ENCODE measurements around the gene TCEANC2.
"Not testable (repeated sequence)": the region's sequence is repeated elsewhere in the genome, so short reads cannot be mapped to it uniquely, and the experiment has no call there.

Gene TCEANC2

DNA sequence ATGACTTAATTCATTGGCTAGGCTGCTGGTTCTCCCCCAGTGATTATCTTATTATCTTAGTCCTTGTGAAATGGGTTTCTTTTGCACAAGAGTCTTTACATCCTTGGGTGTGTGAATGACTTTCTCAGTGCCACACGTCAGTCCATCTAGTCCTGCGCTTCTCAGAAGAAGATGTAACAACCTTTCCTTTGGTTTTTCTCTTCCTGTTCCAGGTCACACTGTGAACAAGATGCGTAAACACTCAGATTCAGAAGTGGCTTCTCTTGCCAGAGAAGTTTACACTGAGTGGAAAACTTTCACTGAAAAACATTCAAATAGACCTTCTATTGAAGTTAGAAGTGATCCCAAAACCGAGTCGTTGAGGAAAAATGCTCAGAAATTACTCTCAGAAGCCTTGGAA lies 35.0 kb downstream of the TCEANC2 start:
- no peak for DNase-seq

DNA sequence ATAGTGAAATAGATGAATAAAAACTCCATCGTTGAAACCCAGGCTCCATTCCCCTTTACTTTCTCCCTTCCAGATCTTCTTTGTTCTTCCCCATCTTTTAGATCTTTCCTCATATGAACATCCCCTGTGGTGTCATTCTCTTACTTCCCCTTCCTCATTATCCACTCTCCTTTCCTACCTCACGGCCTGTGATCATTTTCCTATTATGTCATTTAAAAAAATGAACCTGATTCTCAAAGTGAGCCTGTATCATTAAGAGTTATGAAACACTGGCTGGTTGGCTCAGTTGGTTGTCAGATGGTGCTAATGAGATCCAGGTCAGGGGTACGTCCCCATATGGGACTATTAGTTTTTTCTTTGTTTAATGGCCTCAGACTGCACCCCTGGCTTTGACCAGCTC lies 38.3 kb downstream of the TCEANC2 start:
- peak; percentile 4 to 62 (median 31) for DNase-seq

DNA sequence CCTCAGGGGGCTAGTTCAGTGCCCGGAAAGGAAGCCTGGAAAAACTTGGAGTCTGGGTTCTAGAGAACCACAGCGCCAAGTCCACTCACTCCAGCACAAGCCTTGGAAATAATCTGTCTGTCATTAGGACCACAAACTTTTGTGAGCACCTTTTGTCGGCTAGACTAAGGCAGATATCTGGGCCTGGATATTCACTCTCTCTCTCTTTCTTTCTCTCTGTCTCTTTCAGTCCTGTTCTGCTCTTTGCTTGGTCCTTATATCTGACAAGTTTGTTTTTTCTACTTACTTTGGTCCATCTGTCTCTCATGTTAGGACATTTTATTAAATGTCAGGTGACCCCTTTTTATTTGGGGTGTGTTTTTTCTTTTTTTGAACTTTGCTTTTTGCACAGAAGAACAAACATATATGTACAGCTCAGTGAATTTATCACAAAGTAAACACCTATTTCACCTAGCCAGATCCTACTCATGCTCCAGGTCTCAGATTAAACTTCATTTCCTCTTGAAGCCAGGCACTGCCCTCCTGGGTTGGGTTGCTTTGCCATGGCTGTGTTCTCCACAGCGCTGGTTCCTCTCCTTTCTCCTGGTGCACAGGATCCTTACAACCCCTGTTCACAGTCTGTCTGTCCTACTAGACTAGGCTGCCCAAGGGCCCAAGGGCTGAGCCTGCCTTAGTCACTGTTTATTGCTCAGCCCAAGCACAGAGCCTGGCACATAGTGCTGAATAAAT lies 40.8 kb downstream of the TCEANC2 start:
- no peak for DNase-seq

DNA sequence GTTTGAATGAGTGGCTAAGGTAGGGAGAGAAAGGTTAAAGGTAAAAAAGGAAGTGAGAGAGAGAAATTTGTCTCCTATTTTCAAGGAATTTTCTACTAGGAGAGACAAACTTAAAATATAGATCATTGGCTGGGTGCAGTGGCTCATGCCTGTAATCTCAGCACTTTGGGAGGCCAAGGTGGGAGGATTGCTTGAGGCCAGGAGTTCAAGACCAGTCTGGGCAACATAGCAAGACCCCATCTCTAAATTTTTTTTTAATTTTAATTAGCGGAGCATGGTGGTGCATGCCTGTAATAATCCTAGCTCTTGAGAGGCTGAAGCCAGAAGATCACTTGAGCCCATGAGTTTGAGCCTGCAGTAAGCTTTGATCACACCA lies 41.3 kb downstream of the TCEANC2 start:
- DNase-seq: not testable (repeated sequence)

DNA sequence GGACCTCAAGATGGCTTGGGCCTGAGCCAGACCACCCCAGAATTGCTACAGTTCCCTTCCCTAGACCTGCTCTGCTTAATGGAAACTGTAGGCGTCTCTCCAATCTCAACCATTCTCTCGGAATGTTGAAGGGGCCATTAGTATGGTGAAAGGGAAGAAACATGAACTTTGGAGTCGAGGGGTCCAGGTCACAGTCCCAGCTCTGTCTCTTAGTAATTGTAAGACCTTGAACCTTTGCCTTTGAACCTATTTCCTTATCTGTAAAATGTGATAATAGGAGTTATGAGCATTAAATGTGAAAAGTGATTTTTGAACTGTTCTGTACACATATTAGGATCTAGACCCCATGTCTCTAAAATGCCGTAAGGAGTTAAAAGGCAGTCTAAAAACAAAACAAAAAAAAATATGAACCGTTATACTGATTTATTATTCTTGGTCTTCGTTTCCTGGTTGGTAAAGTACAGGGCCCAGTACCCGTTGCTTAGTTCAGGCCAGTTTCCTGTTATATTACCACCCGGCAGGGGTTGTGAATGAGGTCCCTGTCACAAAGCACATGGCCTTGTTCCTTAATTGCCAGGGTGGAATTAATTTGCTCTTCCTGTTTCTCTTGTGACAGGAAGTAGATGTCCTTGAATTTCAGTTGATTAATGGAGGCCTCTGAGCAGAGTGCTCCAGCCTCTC lies 42.3 kb downstream of the TCEANC2 start:
- peak; percentile 76 to 92 (median 84) for DNase-seq

DNA sequence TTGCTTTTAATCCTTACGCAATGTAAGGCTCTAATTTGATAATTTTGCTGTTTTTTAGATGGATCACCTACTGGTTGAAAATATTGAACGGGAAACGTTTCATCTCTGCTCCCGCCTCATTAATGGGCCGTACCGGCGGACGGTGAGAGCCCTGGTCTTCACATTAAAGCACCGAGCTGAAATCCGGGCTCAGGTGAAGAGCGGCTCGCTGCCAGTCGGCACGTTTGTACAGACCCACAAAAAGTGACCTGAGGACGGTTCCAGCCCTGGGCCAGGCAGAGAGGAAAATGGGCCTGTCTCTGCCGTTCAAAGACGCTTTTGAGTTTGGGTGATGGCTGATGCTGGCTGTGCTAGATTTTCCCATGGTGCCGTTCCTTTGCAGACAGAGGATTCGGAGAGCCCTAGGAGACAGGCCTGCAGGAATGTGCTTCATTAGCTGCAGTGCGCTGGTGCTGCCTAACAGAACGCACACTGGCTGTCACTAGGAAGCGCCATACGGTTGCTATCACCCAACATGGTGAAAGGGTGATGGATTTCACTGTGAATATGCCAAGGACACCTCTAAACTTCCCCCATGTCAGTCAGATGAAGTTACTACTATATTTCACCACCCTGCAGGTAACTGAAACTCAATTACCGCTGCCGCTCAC lies 42.9 kb downstream of the TCEANC2 start:
- DNase-seq: peak; percentile 9 to 14 (median 12)

DNA sequence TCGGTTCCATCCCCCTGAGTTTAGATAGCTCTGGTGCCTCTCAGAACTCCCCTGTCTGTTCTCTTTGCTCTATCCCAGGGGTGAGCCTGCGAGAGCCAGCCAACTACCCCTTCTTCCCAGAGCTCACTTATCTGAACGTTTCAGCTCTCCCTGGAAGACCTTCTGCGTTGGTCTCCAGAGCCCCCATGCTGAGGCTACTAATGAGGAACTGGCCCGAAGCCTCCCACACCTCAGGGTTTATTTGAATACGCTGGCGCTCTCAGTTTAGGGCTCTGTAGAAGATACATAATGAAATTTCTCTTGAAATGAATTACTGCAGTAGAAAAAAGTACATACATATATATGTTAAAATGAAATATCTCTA lies 43.5 kb downstream of the TCEANC2 start:
- DNase-seq: peak; percentile 37 to 64 (median 54)

DNA sequence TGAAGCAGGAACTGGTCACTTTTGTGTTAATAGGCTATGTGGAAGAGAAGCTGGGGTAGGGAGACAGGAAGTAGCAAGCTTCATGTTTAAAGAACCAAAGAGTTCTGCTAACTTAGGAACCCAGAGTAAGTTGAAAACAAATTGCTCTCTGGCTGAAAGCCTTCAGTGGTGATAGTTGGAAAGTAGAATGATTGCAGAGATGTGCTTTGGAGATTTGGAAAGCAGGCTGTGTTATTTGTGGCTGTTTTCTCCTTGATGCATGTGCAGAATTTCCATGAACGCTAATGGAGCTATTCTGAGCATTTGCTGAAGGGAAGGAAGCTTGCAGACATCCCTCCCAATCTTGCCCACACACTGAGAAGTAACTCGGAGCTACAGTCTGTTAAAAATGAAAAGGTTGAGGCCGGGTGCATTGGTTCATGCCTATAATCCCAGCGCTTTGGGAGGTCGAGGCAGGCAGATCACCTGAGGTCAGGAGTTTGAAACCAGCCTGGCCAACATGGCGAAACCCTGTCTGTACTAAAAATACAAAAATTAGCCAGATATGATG lies 45.7 kb downstream of the TCEANC2 start:
- peak in 3 of 4 experiments; percentile 26 to 47 (median 28) for DNase-seq

DNA sequence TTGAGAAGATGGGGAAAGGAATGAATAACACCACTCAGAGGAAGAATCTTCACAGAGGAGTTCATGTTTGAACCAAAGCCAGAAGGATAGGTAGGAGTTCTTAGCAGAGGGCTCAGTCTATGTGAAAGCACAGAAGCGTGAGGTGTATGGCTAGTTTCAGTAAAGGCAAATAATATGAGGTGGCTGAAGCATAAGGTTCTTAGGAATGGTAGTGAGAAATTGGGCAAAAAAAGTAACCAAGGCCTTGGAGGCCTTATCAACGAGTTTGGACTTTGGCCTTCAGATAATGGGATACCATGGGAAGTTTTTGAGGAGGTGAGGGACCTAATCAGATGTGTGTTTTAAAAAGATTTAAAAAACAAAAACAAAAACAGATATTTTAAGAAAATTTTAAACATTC lies 47.1 kb downstream of the TCEANC2 start:
- no peak for DNase-seq

DNA sequence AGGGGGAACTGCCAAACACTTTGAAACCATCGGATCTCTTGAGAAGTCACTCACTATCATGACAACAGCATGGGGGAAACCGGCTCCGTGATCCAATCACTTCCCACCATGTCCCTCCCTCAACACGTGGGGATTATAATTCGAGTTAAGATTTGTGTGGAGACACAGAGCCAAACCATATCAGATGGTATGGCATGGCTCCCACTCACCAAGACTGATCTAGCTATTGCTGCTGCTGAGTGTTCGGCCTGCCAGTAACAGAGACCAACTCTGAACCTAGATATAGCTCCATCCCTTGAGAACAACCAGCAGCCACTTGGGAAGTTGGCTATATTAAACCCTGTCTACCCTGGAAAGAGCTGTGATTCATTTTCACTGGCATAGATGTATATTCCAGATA lies 50.0 kb downstream of the TCEANC2 start:
- DNase-seq: no peak

DNA sequence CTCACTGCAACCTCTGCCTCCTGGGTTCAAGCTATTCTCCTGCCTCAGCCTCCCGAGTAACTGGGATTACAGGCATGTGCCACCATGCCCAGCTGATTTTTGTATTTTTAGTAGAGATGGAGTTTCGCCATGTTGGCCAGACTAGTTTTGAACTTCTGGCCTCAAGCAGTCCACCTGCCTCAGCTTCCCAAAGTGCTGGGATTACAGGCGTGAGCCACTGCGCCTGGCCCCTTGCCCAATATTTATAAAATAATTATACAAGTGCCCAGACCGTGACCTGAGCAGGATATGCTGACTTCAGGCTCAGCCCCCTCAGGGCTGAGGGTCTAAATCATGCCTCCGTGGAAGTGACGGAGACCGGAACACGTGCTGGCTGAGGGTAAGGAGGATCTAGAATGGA lies 51.2 kb downstream of the TCEANC2 start:
- not testable (repeated sequence) for DNase-seq

DNA sequence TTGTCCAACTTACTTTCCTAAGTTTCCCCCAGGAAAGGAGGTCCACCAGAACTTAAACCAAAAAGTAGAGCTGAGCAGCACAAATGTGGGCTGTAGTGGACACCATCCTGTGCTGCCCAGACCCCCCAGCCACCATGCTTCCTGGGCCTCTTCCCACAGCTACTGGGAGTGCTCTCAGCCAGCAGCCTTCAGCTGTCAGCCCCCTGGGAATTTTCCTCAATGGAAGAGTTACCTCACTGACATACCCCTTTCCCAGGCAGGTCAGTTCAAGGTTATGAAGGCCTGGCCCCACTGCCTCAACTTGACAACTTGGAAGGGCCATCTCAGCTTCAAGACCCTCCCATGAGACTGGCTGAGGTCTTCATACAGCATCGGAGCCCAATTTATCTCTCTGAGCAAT lies 51.7 kb downstream of the TCEANC2 start:
- no peak for DNase-seq

DNA sequence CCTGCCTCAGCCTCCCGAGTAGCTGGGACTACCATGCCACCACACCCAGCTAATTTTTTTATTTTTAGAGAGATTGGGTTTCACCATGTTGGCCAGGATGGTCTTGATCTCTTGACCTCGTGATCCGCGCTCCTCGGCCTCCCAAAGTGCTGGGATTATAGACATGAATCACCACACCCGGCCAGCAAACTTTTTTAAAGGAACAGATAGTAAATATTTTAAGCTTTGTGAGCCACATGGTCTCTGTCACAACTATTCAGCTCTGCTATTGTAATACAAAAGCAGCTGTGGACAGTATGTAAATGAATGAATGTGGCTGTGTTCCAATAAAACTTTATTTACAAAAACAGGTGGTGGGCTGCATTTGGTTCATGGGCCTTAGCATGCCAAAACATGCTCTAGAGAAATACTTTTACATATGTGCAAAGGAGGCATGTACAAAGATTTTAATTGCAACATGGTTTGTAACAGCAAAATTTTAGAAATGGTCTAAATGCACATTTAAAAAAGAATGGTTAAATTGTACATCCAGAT lies 52.4 kb downstream of the TCEANC2 start:
- no peak for DNase-seq

DNA sequence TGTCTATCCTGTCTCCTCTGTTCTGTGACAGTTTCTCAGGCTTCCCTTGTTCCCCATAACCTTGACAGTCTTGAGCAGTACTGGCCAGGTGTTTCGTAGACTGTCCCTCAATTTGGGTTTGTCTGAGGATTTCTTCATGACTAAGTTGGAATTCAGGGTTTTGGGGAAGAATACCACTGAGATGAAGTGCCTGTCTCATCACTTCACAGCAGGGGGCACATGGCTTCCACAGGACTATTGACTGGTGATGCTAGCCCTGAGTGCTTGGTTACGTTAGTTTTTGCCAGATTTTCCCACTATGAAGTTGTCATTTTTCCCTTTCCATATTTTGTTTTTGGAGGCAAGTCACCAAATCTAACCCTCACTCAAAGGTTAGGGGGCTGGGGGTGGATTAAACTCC lies 53.7 kb downstream of the TCEANC2 start:
- DNase-seq: no peak

DNA sequence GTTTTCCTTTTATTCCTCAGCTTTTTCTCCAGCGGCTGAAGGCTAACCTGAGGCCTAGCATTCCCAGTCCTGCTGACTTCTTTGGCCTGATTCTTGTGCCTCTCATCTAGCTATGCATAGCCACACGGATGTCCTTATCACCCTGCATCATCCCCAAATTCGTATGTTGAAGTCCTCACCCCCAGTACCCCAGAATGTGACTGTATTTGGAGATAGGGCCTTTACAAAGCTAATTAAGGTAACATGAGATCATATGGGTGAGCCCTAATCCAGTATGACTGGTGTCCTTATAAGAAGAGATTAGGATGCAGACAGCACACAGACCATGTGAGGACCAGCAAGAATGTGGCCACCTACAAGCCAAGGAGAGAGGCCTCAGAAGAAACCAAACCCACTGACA lies 54.7 kb downstream of the TCEANC2 start:
- DNase-seq: no peak

DNA sequence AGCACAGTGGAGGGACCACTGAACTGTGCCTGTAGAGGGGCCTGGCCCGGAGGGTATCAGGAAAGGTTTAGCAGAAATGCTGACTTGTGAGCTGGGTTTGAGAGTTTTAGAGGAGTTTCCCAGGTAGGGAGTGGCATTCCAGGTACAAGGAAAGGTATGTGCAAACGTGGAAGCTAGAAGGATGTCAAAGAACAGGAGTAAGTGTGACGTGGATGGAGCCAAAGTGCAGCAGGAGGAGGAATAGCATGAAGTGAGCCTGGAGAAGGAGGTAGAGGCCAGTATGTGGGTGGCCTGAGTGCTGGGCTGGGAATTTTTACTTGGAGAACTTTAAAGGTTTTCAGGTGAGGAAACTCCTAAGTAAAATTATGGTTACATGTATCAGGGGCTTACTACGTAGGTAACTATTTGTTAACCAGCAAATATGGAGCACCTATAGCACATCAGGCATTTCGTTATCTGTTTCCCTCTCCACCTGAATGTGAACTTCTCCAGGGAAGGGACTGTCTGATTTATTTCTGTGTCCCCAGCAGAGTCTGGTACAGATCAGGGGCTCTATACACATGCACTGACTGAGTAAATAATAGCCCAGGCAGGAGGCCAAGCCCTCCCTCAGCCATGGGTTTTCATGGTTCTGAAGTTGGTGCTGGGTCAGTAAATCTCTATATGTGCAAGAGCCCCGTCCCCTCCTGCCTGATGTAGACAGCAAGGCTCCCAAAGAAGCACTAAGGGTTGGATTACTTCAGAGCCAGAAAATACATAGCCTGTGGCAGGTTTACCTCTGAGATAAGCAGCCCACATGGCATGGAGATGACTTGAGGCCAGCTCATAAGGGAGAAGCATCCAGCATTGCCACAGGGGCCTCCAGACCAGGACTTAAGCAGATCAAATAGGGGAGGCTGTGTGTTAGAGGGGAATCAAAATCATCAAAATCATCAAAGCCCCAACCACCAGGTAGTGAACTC lies 56.0 kb downstream of the TCEANC2 start:
- no peak for DNase-seq

DNA sequence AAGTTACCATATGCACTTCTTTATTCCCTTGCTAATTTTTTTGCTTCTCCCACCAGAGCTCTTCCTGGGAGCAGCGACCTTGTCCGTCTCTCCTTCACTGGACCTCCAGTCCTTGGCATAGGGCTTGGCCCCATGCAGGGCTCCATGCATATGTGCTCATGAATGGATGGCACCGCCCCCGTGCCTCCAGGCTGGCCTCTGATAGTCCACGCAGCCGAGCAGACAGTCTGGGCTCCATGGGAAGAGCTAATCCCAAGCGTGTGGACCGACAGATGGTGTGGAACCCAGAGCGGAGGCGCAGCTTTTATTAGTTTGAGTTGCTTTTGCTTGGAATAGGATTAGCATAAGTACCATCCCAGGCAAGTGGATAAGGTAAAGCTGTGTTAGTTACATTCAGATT lies 57.6 kb downstream of the TCEANC2 start:
- DNase-seq: no peak

DNA sequence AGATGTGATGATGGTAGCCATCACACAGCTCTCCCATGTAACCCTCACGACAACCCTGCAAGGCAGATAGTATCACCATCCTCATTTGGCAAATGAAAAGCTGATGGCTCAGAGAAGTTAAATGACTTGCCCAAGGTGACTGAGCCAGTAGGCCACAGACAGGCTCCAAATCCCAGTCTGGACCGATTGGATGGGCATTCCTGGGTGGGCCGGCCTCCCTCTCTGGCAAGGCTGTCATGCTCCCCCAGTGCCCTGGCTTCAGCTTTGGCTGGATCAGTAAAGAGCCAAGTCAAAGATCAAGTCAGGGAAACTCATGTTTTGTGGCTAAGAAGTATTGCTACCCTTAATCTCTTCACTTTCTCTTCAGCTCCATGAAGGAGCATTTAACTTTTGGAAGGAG lies 58.2 kb downstream of the TCEANC2 start:
- DNase-seq: no peak

DNA sequence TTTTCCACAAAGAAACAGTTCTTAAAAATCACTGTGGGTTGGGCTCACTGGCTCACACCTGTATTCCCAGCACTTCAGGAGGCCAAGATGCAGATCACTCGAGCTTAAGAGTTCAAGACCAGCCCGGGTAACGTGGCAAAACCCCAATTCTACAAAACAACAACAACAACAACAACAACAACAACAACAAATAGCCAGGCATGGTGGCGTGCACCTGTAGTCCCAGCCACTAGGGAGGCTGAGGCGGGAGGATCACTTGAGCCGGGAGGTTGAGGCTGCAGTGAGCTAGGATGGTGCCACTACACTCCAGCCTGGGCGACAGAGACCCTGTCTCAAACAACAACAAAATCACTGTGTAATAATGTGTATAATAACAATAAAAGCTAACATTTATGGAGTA lies 58.6 kb downstream of the TCEANC2 start:
- no peak for DNase-seq

DNA sequence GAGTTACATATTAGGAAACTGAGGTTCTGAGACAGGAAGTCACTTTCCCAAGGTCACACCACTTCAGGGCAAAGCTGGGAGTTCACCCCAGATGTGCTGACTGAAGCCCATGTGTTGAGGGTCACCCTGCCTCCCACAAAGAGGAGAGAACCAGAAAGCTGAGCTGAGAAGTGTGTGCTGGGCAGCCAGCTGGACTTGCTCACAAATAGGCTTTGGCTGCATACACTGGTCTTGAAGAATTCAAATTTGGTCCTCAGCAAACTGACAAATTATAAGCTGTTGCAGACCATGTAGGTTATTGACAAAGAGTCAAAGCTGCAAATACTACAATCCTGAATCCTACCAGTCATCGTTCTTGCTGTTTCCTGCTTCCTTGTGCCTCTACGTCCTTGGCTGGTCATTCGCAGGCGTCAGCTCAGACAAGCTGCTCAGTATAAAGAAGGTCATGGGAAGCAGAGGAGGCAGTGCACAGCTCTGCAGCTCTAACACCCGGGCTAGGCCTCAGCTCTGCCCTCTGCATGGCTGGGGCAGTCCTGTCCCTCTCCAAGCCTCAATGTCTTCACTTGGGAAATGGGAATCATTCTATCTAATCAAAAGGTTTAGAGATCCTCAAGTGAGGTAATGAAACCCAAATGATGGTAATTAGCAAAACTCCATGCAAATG lies 59.4 kb downstream of the TCEANC2 start:
- no peak for DNase-seq

DNA sequence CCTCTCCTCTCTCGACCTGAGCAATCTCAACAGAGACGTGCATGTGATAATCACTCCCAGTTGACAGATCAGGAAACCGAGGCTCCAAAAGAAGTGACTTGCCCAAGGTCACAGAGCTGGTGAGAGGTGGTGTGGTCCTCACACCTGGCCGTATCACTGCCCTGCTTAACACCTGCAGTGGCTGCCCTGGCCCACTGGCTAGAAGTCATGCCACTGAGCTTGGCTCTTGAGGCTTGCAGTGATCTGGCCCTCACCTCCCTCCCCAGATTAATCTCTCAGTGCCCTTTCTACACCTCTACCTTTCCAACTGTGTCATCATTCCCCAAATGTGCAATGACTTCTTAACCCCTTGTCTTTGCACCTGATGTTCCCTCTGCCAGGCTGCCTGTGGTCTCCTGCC lies 60.6 kb downstream of the TCEANC2 start:
- DNase-seq: no peak

DNA sequence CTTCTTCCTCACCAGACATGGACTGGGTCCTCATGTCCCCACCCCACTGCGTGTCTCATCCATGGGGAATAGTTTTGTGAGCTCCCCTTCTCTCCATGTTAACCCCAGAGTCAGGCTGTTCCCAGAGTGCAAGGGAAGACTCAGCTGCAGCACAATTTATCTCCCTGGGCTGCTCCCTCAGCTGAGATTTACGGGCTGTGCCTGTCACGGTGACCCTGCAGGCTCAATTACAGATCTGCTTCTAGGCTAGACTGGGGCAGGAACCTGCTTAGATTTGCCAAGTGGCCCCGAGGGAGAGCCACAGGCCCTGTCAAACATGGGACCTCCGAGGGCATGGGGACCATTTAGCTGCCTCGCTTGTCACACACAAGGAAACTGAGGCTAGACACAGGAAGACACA lies 61.5 kb downstream of the TCEANC2 start:
- DNase-seq: no peak
